Femur (tissue), 1 donor: ENCODE results near the gene MRPL38.

Source experiments
- DNase-seq: peaks from one replicate; pipeline ENCODE4 v3.0.0-alpha.2; 2017

Gene MRPL38

GRCh38 chr17:75850928-75851692 is 53.6 kb downstream of the MRPL38 start:
- no peak for DNase-seq

- no peak for DNase-seq
Observed at GRCh38 chr17:75849724-75850123, 55.0 kb downstream of the MRPL38 start.

GRCh38 chr17:75849279-75849646 is 55.4 kb downstream of the MRPL38 start:
- DNase-seq: no peak
